Astrocyte of the hippocampus (primary cell): Measurements from ENCODE around the gene CILP2.

Source experiments
- DNase-seq: peaks from one replicate; pipeline ENCODE4 v3.0.0; 2011; ENCODE audit warnings: low read depth, low spot score

CILP2 gene

GRCh38 chr19:19538061-19538784 lies at the start of gene CILP2:
CILP2 (plus strand) TSS chr19:19538265; CDS start chr19:19538350, 85 bp downstream.
- DNase-seq: peak; percentile 61

- DNase-seq: peak; percentile 93
Observed at GRCh38 chr19:19488875-19489690, 49.0 kb upstream of the CILP2 start.

GRCh38 chr19:19489804-19490204 lies 48.3 kb upstream of the CILP2 start:
- no peak for DNase-seq

GRCh38 chr19:19490214-19490968 lies 47.7 kb upstream of the CILP2 start:
- DNase-seq: peak; percentile 91

GRCh38 chr19:19491321-19492025 lies 46.6 kb upstream of the CILP2 start:
- DNase-seq: no peak

GRCh38 chr19:19492026-19492610 lies 45.9 kb upstream of the CILP2 start:
- DNase-seq: no peak

GRCh38 chr19:19493841-19494546 lies 44.1 kb upstream of the CILP2 start:
- DNase-seq: no peak

- DNase-seq: no peak
Observed at GRCh38 chr19:19495614-19496603, 42.2 kb upstream of the CILP2 start.

GRCh38 chr19:19498255-19498991 lies 39.6 kb upstream of the CILP2 start:
- DNase-seq: no peak

- no peak for DNase-seq
Observed at GRCh38 chr19:19499272-19499995, 38.6 kb upstream of the CILP2 start.

- DNase-seq: no peak
Observed at GRCh38 chr19:19500975-19501644, 37.0 kb upstream of the CILP2 start.

- no peak for DNase-seq
Observed at GRCh38 chr19:19501798-19502197, 36.3 kb upstream of the CILP2 start.

GRCh38 chr19:19502281-19502680 lies 35.8 kb upstream of the CILP2 start:
- DNase-seq: no peak

- DNase-seq: no peak
Observed at GRCh38 chr19:19502808-19503602, 35.1 kb upstream of the CILP2 start.

GRCh38 chr19:19504754-19505668 lies 33.1 kb upstream of the CILP2 start:
- DNase-seq: no peak
